HG03103 (cell line): ENCODE results near the gene PLEKHH3.
"Not testable (repeated sequence)": the region's sequence is repeated elsewhere in the genome, so short reads cannot be mapped to it uniquely, and the experiment has no call there.

Experiments used
- ATAC-seq: cut with Tn5 transposase; IDR thresholded peaks from one replicate; pipeline ENCODE4 v1.9.1; 2021; ENCODE audit warnings: low read depth; ENCODE audit not compliant: unreplicated experiment

PLEKHH3 gene

DNA sequence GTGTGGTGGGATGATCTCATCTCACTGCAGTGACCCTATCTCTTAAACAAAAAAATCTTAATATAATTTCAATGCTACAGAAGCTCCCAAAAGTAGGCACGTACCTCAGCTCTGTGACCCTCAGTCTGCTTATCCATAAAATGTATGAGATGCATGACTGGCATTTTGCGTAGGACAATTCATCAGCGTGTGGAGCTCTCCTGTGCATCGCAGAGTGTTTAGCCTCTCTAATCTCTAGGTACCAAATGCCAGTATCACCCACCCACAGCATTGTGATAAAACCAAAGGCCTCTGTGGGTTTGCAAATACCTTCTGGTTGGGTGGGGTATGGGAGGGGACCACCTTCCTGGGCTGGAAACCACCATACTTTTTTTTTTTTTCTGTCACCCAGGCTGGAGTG lies 36.7 kb downstream of the PLEKHH3 start:
- ATAC-seq = no peak

DNA sequence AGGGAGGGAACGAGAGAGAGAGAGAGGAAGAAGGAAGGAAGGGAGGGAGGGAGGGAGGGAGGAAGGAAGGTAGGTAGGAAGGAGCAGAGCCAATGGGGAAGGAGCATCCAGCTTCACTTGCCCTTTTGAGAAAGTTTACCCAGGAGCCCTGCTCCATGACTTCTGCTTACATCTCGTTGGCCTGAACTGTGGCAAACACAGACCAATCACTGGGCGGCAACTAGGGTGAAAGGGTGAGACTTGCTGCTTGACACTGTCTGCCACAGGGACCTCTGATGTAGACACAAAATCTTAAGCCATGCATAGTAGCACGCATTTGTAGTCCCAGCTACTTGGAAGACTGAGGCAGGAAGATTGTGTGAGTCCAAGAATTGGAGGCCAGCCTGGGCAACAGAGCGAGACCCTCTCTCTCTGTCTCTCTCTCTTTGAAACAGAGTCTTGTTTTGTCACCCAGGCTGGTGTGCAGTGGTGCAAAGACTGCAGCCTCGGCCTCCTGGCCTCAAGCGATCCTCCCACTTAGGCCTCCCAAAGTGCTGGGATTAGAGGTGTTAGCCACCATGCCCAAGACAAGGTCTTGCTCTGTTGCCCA lies 37.2 kb downstream of the PLEKHH3 start:
- no peak for ATAC-seq

DNA sequence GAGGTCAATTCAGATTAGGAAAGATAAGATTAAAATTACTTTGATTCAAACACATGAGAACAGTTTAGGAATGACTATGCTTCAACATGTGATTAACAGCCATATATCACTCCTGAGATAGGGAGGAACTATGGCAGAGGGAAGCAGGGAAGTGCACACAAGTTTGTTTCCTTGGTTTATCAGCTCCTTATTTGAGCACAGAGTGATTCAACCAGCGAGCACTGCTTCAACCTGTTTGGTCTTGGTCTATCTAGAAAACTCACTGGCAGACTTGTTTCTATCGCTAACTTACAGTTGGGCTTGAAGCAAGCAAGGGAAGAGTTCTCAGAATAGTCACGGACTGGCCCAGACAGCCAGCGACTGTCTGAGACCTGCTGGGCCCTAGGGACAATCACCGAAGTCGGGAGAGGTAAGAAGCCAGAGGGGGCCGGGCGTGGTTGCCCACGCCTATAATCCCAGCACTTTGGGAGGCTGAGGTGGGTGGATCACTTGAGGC lies 43.8 kb downstream of the PLEKHH3 start:
- ATAC-seq = no peak

DNA sequence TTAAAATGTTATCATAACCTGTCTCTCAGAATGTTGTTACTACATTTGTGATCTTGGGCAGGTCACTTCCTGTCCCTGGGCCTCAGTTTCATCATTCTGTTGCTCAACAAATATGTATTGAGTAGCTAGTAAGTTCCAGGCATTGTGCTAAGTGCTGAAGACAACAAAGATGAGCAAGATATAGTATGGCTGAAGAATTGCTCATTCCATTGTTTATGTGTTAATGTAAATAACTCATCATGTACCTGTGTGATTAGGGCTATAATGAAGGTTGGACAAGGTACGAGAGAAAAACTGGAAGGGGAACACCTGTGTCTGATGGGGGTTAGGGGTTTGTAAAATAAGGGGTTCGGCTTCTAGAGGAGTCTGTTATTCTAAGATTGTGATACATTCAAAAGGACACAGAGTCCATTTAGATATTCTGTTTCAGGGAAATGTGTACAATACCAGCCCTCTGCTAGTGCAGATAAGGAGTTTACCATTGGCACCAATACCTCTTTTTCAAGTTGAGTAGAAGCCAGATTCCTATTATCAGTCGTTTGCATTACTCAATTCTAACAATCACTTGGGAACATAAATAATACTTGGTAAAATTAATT lies 47.3 kb downstream of the PLEKHH3 start:
- ATAC-seq = no peak

DNA sequence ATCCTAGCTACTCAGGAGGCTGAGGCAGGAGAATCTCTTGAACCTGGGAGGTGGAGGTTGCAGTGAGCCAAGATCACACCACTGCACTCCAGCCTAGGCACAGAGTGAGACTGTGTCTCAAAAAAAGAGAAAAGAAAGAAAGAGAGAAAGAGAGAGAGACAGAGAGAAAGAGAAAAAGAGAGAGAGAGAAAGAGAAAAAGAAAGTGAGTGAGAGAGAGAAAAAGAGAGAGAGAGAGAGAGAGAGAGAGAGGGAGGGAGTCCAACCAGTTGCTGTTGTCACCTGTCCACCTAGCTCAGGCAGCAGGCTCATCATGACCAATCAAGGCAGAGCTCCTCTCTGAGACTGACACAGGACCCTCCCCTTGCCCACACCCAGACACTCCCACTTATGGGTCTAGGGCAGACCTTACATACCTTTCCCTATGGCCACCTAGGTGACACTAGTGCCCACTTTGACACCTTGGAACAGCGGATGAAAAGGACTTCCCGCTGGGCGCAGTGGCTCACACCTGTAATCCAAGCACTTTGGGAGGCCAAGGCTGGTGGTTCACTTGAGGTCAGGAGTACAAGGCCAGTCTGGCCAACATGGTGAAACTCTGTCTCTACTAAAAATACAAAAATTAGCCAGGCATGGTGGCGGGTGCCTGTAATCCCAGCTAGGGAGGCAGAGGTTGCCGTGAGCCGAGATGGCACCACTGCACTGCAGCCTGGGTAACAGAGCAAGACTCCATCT lies 49.6 kb downstream of the PLEKHH3 start:
- ATAC-seq = not testable (repeated sequence)

DNA sequence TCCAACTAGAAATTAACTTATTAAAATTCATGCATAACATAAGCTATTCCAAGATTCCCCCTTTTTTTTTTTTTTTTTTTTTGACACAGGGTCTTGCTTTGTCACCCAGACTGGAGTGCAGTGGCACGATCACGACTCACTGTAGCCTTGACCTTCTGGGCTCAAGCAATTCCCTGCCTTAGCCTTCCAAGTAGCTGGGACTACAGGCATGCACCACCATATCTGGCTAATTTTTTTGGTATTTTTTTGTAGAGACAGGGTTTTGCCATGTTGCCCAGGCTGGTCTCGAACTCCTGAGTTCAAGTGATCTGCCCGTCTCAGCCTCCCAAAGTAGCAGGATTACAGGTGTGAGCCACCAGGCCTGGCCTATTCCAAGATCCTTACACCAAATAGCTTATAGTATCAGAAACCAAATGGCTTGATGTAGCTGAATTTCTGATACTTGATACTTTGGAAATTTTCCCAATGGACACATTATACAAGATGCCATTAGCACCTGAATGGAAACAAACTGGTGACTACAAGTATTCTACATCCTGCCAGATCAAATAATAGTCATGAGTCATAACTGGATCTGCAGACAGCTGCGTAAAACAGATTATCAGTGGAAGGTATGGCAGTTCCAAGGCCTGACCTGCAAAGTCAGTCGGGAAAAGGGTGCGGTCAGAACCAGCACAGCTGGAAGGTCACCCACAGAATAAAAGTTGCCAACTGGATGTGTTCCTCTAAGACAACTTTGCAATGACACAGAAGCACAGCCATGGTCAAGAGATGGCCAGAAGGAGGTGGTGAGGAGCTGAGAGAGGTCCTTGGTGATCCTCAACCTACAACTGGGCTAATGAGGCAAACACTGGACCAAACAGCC lies 52.8 kb downstream of the PLEKHH3 start:
- no peak for ATAC-seq

DNA sequence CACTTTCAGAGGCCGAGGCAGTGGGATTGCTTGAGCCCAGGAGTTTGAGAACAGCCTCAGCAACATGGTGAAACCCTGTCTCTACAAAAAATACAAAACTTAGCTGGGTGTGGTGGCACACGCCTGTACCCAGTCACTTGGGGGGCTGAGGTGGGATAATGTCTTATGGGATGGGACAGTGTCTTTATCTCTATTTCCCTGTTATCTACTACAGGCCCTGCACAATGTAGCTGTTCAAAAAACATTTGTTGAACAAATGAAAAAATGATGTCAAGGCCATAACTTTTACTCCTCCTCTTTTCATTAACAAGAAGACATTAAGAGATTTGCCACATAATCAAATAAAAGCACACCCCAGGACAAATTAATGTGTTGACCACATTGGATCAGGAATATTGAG lies 53.5 kb downstream of the PLEKHH3 start:
- ATAC-seq = no peak

- not testable (repeated sequence) for ATAC-seq
Observed at GRCh38 chr17:42621987-42622386, 54.8 kb downstream of the PLEKHH3 start.

GRCh38 chr17:42618442-42619150 lies 58.2 kb downstream of the PLEKHH3 start:
- ATAC-seq = peak; percentile 77

- ATAC-seq = no peak
Observed at GRCh38 chr17:42617956-42618431, 58.8 kb downstream of the PLEKHH3 start.
